ENCODE results near the gene INO80B.

GRCh38 chr2:74416778-74417177, 38.1 kb upstream of the INO80B start:
- TF ChIP-seq CTCF (conservative IDR thresholded peaks at IDR 0.05 in 1 of 2, IDR thresholded peaks at IDR 0.05 in 1 of 2; ENCODE audit: low read depth in 1 of 2, low read length in 2 of 2): peak in 1 of 2 donors; percentile 16
- TF ChIP-seq EZH2 (IDR thresholded peaks at IDR 0.05; ENCODE audit: low read length, missing control alignments): no peak

Measured in fibroblast of lung (primary cell).